NCI-H2227 treated with DMSO at 0.1 percent for 48 hours (cell line): Measurements from ENCODE around the gene NTN1.

Experiments used
- DNase-seq: peaks from one replicate; lab custom pipeline; 2025; lab: John Stamatoyannopoulos, UW

Gene NTN1

GRCh38 chr17:9037736-9038135, 16.4 kb downstream of the NTN1 start:
- DNase-seq: no peak

GRCh38 chr17:9038380-9038779, 17.1 kb downstream of the NTN1 start:
- DNase-seq: no peak

GRCh38 chr17:9044772-9045463, 23.6 kb downstream of the NTN1 start:
- DNase-seq: no peak

GRCh38 chr17:9050801-9051401, 29.6 kb downstream of the NTN1 start:
- no peak for DNase-seq

- DNase-seq: no peak
Observed at GRCh38 chr17:9051561-9051960, 30.3 kb downstream of the NTN1 start.

GRCh38 chr17:9052921-9053320, 31.6 kb downstream of the NTN1 start:
- no peak for DNase-seq

- no peak for DNase-seq
Observed at GRCh38 chr17:9053406-9053805, 32.1 kb downstream of the NTN1 start.

- no peak for DNase-seq
Observed at GRCh38 chr17:9054126-9054975, 33.0 kb downstream of the NTN1 start.

GRCh38 chr17:9055281-9055680, 34.0 kb downstream of the NTN1 start:
- DNase-seq: no peak

GRCh38 chr17:9056566-9056965, 35.3 kb downstream of the NTN1 start:
- DNase-seq: no peak

- DNase-seq: no peak
Observed at GRCh38 chr17:9057310-9057709, 36.0 kb downstream of the NTN1 start.

GRCh38 chr17:9062399-9062902, 41.1 kb downstream of the NTN1 start:
- DNase-seq: no peak

- DNase-seq: no peak
Observed at GRCh38 chr17:9064311-9064834, 43.1 kb downstream of the NTN1 start.

- DNase-seq: no peak
Observed at GRCh38 chr17:9071016-9071415, 49.7 kb downstream of the NTN1 start.

- no peak for DNase-seq
Observed at GRCh38 chr17:9071811-9072498, 50.6 kb downstream of the NTN1 start.

- no peak for DNase-seq
Observed at GRCh38 chr17:9072696-9073339, 51.5 kb downstream of the NTN1 start.

- no peak for DNase-seq
Observed at GRCh38 chr17:9074131-9074530, 52.8 kb downstream of the NTN1 start.

- no peak for DNase-seq
Observed at GRCh38 chr17:9079461-9080103, 58.3 kb downstream of the NTN1 start.

- no peak for DNase-seq
Observed at GRCh38 chr17:9080296-9080914, 59.1 kb downstream of the NTN1 start.

- DNase-seq: no peak
Observed at GRCh38 chr17:9080983-9081382, 59.7 kb downstream of the NTN1 start.

- no peak for DNase-seq
Observed at GRCh38 chr17:9086577-9086976, 65.3 kb downstream of the NTN1 start.
